Stromal cell of bone marrow (primary cell): ENCODE results near the gene SELENOM.

Experiments used
- DNase-seq: peaks from one replicate; pipeline ENCODE4 v3.0.0-alpha.2; 2012; ENCODE audit warnings: low read depth

Gene SELENOM

DNA sequence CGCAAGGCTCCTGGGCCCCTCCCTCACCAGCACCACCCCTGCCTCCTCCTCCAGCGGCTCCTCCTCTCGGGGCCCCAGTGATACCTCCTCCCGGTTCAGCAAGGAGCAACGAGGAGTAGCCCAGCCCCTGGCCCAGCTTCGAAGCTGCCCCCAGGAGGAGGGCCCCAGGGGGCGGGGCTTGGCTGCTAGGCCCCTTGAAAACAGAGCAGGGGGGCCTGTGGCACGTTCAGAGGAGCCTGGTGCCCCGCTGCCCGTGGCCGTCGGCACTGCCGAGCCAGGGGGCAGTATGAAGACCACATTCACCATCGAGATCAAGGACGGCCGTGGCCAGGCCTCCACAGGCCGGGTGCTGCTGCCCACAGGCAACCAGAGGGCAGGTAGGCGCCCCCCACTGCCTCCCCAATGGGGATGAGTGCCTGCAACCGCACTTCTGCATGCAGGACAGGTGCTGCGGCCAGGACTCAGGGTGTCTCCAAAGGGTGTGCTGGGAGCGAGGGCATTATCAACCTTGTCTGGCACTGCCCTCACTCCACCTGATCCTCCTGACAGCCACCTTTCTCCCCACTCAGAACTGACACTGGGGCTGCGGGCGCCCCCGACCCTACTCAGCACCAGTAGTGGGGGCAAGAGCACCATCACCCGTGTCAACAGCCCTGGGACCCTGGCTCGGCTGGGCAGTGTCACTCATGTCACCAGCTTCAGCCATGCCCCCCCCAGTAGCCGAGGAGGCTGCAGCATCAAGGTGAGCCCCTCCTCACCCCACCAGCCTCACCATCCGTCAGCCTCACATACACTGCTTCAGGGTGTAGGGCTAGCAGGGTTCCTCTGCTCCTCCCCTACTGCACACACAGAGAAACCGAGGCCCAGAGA, 16.0 kb downstream of the SELENOM start:
- no peak for DNase-seq

DNA sequence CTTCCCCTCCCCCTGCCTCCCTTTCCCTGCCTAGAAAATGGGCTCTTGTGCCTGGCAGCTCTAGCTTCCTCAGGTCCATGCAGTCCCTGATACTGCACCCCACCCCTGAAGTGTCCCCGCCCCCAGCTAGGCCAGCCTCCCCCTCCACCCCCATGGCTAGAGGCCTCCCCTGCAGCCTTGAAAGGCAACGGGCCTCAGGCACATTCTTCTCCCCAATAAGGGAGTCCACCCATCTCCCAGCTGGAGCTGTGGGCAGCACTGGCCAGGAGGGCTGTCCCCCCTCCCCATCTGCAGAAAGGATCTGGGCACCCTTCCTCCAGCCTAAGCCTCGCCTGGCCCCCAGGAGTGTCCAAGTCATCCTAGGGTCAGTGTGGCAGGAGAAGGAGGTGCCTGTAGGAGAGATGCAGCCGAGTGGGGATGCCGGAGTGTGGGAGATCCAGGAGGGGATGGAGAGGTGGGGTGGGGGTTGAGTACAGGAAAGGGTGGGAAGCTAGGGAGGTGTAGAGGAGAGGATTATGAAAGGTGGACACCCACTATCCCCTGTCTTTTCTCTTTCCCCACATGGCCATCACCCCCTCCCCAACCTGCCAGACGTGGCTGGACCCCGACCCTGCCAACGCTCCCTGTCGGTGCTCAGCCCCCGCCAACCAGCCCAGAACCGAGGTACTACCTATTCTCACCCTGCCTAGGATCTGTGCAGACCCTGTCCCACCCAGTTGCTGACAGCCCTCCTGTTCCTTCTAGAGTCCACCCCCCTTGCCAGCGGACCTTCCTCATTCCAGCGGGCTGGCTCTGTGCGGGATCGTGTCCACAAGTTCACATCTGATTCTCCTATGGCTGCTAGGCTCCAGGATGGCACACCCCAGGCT, 16.9 kb downstream of the SELENOM start:
- DNase-seq, result no peak

DNA sequence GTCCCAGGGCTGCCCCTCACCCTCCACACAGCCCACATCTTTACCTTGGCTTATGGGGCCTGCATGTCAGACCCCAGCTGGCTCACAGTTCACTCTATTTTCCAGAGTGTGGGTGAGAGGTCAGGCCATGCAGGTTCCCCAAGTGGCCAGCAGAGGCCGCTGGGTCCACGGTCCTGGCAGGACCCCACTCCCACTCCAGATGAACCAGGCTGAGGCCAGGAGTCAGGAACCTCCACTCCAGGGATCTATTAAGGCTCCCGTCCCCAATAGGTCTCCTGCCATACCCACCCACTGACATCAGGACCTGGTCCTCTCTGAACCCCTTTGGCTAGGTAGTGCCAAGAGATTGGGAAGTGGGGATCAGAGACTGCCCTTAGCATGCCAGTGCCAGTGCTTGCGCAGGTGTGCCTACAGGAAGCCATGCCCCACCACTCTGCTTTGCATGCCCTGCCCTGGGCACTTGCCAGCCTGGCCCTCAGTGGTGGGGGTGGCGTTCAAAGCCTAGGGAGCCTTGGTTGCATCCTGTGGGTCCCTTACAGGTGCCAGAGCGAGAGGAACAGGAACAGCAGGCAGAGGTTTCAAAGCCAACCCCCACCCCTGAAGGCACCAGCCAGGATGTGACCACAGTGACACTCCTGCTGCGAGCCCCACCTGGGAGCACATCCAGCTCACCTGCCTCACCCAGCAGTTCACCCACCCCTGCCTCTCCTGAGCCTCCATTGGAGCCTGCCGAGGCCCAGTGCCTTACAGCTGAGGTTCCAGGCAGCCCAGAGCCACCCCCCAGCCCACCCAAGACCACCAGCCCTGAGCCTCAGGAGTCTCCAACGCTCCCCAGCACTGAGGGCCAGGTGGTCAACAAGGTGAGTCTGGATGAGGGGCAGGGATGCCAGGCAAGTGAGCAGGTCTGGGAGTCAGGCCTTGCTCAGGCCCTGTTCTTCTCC, 17.9 kb downstream of the SELENOM start:
- DNase-seq, result no peak

DNA sequence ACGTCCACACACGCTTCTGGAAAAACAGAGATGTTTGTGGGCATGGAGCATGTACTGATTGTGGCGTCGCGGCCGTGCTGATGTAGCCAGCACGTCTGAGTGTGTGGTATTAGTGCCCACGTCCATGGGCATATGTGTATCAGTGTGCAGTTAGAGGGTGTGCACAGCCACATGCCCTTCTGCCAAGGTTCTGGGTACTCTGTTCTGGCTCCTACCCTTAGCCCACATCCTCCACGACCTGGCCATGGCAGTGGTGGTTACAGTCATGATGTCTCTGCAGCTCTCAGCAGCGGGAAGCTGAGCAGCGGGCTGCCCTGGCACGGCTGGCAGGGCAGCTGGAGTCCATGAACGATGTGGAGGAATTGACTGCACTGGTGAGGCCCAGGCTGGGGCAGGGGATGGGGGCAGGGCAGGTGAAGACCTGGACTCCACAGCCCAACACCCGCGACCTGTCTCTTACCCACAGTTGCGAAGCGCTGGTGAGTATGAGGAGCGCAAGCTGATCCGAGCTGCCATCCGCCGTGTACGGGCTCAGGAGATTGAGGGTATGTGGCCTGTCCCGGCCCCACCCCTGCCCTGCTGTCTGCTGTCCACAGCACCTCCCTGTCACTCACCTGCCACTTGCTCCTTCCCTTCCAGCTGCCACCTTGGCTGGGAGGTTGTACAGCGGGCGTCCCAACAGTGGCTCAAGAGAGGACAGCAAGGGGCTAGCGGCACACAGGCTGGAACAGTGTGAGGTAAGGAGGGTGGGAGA, 19.0 kb downstream of the SELENOM start:
- no peak for DNase-seq

DNA sequence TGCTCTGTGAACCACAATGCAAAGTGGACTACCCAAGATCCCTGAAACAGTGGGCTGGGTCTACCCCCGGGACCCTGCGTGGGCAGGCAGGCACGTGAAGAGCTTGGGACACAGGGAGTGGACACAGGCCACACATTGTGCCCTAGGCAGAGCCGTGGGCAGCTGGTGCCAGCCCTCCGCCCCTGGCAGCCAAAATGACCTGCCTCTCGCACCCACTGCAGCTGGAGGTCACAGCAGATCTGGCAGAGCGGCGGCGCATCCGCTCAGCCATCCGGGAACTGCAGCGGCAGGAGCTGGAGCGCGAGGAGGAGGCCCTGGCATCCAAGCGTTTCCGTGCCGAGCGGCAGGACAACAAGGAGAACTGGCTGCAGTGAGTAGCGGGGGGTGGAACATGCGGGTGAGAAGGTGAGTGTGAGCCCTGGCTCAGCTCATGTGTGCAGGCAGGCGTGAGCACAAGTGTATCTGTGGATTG, 19.6 kb downstream of the SELENOM start:
- DNase-seq, result no peak

DNA sequence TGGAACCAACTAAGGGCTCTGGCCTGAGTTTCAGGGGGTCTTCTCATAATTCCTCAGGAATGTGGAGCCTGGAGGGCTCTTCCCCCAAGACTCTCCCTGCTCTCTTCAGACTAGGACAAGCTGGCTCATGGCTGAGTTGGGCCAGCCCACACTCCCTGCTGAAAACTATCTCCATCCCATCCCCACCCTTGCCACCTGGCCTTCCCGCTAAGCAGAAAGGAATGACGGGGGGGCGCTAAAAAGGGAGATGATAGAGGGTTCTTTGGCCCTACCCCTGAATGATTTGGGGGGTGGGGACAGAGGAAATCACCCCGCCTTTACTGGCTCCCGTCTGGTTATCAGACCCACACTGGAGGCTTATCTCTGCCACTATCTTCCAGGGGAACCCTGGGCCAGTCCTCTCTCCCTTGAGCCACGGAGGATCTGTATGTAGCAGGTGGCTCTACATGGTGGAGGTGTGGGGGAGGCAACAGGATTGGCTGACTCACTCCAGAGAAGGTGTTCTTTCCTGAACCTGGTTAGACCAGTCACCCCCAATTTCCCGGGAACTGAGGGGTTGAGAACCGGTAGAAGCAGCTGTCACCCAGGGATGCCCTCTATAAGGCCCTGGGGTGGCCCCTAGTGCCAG, 20.6 kb downstream of the SELENOM start:
- DNase-seq, result no peak

DNA sequence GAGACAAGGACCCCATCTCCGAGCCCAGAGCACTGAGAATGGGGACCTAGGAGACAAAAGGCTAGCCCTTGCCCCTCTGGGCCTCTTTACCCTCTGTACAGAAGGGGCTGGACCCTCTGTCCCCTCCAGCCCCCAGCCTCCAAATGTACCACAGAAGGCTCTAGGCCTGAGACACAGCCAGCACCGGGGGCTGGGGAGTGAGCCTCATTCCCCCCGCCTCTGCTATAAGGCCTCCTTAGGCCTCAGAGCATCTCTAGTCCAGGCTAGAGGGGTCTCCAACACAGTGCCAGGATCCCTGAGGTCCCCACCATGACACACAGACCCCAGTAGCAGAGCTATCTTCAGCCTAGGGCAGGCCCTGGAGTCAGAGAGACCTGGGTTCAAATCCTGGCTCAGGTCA, 21.4 kb downstream of the SELENOM start:
- no peak for DNase-seq

DNA sequence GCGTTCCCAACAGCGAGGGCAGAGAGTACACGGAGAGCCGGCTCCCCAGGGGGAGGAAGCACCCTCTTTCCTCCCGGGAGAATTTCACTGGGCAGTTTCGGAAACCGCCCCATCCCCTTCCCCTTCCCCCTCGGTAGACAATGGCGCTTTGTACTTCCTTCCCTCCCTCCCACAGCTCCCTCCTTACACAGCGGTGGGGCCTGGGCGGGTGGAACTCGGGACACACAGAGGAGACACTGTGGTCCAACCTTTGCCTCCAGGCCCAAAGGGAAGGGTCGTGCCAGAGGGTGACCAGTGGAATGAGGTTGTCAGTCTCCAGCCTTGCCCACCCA, 21.9 kb downstream of the SELENOM start:
- DNase-seq, result no peak

DNA sequence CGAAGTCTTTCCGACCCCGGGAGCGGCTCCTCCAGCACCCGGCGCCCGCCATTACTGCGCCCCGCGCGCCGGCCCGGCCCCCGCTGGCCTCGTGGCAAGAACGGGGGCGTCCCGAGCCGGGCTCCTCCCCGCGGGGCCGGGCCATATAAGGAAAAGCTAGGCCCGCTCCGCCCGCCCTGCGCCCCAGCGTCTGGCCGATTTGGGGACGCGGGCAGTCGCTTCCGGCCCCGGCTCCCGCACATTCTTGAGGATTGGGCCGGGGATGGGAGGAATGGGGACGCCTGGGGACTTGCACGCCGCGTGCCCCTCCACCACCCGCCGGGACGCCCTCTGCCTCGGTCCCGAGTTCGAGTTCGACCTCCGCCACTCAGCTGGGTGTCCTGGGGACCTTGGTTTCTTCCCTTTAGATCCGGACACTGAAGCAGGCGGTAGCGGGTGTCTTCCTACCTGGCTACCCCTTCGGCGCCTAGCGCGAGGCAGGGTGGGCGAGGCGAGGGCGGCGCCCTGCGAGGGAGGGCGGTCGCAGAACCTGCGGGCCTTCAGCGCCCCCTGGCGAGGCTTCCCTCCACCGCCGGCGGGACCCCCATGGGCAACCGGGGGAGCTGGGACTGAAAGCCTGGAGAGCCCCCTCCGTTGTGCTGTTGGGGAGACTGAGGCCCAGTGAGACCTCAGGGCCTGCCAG, 22.4 kb downstream of the SELENOM start:
- DNase-seq, result no peak

DNA sequence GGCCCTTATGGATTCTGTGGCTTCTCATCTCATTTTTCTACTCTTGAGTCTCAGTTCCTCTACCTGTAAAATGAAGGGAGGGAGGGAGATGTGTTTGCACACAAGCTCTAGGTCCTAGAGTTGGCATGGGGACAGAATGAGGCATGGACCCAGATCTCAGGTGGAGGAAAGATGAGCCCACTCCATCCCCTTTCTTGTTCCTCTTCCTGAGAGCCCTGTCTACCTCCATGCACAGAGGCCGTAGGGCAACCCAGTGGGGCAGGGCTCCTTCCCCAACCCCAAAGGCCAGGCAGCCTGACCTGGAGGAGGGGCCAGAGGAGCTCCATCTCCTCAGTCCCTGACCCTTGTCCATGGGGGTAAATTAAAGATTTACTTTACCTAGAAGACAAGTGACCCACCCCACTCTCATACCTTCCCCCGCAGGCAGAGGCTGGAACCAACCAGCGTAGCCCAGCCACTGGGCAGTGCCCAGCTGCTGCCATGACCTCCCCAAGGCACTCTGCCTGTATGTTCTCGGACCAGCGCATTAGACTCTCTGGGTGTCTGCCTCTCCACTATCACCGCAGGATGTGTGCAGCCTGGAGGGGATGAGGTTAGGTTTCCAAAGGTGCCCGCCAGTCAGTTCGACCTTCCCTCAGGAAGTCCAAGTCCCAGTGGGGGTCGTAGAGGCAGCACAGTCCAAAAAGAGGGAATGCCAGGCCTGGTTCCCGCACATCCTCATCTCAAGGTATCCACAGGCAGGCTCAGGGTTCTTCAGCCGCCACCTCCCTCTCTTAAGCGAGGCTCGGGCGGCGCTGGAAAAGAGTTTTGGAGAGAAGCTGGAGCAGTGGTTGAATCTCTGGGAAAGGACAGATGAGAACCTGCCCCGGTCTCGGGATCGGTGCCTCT, 23.2 kb downstream of the SELENOM start:
- DNase-seq, result no peak

DNA sequence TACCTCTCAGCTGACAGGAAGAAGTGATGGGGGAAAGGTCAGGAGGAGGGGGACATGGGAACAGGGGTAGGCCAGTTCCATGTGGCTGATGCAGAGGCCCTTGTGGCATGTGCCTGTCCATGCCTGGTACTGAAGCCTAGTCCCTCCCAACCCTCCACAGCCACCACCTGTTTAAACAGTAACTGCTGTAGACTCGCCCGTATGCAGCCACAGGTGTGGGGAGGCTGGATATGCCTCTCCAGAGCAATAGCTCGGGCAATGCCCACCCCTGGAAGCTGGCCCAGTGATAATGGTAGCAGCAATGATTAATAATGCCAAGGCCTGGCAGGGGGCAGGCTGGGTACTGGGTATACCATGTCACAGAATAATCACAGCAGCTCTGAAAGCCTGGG, 24.0 kb downstream of the SELENOM start:
- DNase-seq, result no peak

DNA sequence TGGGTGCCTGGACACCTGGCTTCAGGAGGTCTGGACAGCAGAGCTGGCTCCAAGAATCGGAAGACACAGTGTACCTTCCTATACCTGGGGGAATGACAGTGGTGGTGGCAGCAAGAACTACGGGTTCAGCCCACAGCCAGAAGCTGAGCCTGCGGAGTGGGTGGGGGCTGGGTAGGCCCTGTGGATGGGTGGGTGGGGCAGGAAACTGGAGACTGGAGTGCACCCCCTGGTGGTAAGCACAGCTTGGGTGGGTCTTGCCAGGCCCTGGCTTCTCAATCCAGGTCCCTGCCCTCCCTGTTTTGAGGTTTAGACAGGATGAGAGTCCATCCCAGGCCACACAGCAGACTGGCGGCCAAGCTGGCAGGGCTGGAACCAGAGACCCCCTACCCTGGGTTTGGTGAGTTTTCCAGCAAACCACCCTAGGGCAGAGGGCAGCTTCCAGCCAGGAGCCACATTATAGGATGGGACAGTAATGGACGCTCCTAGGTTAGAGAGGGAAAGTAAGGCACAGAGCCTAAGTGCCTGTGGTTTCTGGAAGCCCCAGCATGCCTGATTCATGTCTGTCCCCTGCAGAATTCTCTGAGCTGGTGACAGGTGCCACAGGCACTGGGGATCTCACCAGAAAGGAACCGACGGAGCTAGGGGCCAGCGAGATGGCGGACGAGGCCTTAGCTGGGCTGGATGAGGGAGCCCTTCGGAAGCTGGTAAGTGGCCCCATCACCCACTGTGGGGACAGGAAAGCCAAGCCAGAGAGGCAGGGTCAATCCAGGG, 24.6 kb downstream of the SELENOM start:
- no peak for DNase-seq

DNA sequence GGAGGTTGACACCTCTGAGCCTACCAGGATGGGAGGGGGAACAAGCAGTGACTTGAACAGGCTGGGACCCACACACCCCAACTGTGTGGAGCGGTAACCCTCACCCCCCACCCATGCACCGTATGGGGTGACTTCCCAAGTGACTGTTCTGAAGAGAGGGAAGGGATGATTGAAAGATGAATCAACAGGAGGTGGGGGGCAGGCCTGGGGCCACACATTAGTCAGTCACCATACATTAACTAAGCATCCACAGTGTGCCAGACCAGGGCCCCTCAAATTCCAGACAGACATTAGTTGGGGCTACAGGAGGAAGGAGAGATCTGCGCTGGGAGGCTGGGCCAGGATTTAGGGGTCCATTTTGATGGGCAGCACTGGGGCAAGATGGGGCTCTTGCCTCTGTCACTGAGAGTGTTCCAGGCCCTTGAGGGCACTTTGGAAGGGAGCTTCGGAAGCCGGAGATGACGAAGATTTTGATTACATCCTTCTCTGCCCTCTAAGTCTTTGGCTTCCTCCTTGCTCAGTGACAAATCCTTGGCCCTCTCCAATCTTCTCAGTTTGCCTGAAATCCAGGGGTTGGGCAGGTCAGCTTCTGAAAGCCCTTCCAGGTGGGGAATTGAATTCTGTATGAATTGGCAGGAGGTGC, 25.3 kb downstream of the SELENOM start:
- no peak for DNase-seq

DNA sequence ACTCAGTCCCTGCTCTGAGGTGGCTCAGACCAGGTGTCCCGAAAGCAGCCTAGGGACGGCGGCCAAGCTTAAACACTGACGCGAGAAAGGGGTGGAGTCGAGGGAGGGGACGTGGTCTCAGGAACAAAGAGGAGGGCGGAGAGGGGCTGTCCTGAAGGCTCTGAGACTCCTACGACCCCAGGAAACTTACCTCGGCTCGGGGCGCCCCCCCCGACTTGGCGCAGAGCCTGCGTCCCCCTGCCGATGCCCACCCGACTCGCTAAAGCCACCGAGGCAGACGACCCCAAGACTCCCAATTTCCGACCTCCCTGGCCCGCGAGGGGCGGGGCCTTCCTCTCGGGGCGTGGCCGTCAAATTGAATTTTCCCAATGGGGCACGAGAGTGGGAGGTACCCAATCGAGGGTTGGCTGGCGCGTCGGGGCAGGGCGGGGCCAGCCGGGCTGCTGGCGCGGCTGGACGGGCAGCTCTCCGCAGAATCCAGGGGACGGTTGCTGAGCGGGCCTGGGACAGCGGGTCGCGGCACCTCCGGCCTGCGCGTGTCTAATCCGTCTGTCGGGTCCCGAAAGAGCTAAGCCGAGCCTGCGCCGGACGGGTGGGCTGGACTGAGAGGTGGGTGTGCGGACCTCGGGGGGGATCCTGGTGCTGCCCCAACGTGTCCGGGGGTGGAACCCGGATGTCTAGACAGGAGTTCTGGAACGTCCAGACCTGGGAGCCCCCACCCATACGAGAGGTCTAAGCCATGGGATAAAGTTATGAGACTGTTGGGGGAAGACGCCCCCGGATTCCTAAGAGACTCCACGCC, 26.3 kb downstream of the SELENOM start, which contains the start of gene SMTN:
Gene SMTN (plus strand): TSS at position 471 of the 802 bp plus-strand sequence. CDS start 1,941 bp downstream, outside the sequence.
- DNase-seq, result peak; percentile 77

DNA sequence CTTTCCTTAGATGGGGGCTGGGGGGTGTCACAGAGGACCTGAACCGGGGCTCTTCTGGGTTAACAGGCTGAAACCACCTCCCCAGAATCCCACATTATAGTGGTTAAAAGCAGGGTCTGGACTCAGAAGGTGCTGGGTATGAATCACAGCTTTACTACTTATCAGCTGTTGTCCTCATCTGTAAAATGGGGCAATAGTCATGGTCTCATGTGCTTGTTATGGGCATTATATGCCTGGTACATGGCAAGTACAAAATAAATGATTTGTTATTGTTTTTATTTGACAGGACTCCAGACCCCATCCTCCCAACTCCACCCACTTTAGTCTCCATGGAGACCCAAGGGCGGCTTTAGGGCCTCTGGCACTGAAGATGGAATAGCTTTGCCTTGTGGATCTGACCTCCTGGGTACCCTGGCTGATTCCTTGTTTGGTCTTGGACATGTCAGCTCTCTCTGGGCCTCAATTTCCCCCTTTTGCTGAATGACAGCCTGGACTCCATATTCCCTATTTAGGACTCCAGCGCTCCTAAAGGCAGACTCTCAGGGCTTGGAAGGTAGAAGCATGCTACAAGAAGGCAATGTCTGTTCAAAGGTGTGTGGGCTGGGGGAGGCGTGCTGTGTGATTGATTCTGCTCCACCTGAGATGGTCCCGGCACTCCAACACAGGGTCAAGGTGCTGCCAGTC, 27.1 kb downstream of the SELENOM start:
- DNase-seq, result no peak

DNA sequence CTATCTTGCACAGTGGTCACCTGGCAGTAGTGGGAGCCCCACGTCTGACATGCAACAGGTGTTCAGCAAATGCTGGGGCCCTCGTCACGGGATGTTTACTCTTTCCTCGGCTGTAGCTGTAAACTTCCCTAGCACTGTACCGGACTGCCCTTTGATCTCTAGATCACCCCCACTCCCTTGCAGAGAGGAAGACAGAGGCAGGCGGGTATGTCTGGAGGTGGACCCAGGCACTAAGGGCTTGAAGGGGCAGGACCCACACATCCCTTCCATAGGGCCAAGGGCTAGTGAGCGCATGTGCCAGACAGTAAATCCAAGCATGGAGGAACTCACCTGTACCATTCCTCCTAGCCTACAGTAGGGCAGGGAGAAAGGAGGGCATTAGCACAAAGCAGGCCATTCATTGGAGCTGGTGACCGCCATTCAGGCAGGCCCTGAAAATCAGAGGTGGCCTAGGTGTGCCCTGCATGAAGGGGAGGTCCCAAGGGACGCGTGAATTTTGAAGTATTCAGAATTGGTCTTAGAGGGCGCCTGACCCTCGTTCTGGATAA, 28.2 kb downstream of the SELENOM start:
- DNase-seq, result no peak
